Small intestine (tissue), 7 donors: ENCODE measurements around the gene ID1. TPM values are rescaled to one million over a fixed set of nuclear protein-coding genes. Genes with fewer than 3 reads are reported as not detected.

ENCODE experiments used
- DNase-seq, 2 donors: peaks; one replicate each; pipeline versions ENCODE4 v3.0.0 to v3.0.0-alpha.2; 2013
- FAIRE-seq: peaks from 2 replicates; lab custom pipeline; 2012; peaks lifted over from hg19 to GRCh38; lab: Jason Lieb, UNC
- H3K27ac ChIP-seq, 3 donors: one replicate each; pipeline ENCODE4 v1.5.1; 2013; ENCODE audit warnings: low read length in 2 of 3, mild to moderate bottlenecking in 2 of 3, control low read depth in 1 of 3, inconsistent platforms in 1 of 3, low read depth in 1 of 3, moderate library complexity in 1 of 3
- H3K27me3 ChIP-seq, 3 donors: one replicate each; pipeline ENCODE4 v1.6.1; 2013; ENCODE audit warnings: low read length in 3 of 3, inconsistent platforms in 1 of 3; ENCODE audit not compliant: control insufficient read depth in 3 of 3, insufficient read depth in 3 of 3
- H3K36me3 ChIP-seq, 3 donors: one replicate each; pipeline ENCODE4 v1.6.1; 2013; ENCODE audit warnings: low read length in 3 of 3, inconsistent platforms in 1 of 3, low read depth in 1 of 3, mild to moderate bottlenecking in 1 of 3, moderate library complexity in 1 of 3; ENCODE audit not compliant: control insufficient read depth in 3 of 3, insufficient read depth in 2 of 3
- H3K4me1 ChIP-seq, 3 donors: one replicate each; pipeline ENCODE4 v1.6.1; 2013; ENCODE audit warnings: low read length in 2 of 3, inconsistent platforms in 1 of 3, low read depth in 1 of 3, mild to moderate bottlenecking in 1 of 3, moderate library complexity in 1 of 3; ENCODE audit not compliant: control insufficient read depth in 3 of 3, insufficient read depth in 2 of 3
- H3K4me3 ChIP-seq, 3 donors: one replicate each; pipeline ENCODE4 v1.5.1; 2013; ENCODE audit warnings: low read length in 3 of 3, control low read depth in 1 of 3, inconsistent platforms in 1 of 3, low read depth in 1 of 3, mild to moderate bottlenecking in 1 of 3, moderate library complexity in 1 of 3
- H3K9me3 ChIP-seq, 2 donors: one replicate each; pipeline ENCODE4 v1.6.1; 2013; ENCODE audit warnings: low read depth in 1 of 2, low read length in 1 of 2; ENCODE audit not compliant: control insufficient read depth in 2 of 2, insufficient read depth in 1 of 2
- WGBS, 3 donors: extraction: QIAGEN DNeasy Blood & Tissue Kit; methylation state at CpG; one replicate each; pipeline ENCODE4 v1.1.7; 2013; 5-methylcytosine and 5-hydroxymethylcytosine counted together
- polyA plus RNA-seq, 4 donors: library from polyadenylated mRNA; stranded (reverse) in 3 of 4; unstranded in 1 of 4; fragments of 200-250 nt in 3 of 4; fragments of 120-200 nt in 1 of 4; gene quantifications; one replicate each; pipeline versions ENCODE4 v1.2.1 to v1.2.3, GENCODE V29; 2013
- donor health status: healthy with polysubstance abuse.
- donor health status: control.
- donor health status: control.
- donor health status: Bipolar disorder and iron deficiency.
- donor health status: healthy.

ID1 gene
- polyA plus RNA-seq, 4 donors: 215 to 335 (median 277) TPM

GRCh38 chr20:31565699-31566318, 39.3 kb upstream of the ID1 start:
- H3K4me3 ChIP-seq: no peak overlapping the region
- H3K4me1 ChIP-seq: peaks cover 0 to 65% (median 6%) of the 10 kb centered on the region in 3 donors
- DNase-seq: peak in 1 of 2 donors; percentile 86
- peak overlapping the region; percentile 70 to 92 (median 91) for H3K27ac ChIP-seq
- FAIRE-seq: no peak
- no peaks in the 10 kb centered on the region for H3K27me3 ChIP-seq
- 52 to 80% (median 57%) methylated on average over 6 of the region's 6 CpGs for WGBS, 3 donors
- H3K36me3 ChIP-seq: peaks cover 2 to 88% (median 20%) of the 10 kb centered on the region in 3 donors
- H3K9me3 ChIP-seq: no peaks in the 10 kb centered on the region

- peaks cover 0 to 69% (median 6%) of the 10 kb centered on the region in 3 donors for H3K4me1 ChIP-seq
- WGBS, 3 donors: 60 to 94% (median 92%) methylated on average over 1 of the region's 1 CpG
- no peaks in the 10 kb centered on the region for H3K9me3 ChIP-seq
- H3K27me3 ChIP-seq: no peaks in the 10 kb centered on the region
- FAIRE-seq (no peak), DNase-seq (no peak)
- peaks cover 2 to 89% (median 17%) of the 10 kb centered on the region in 3 donors for H3K36me3 ChIP-seq
- H3K27ac ChIP-seq: peak overlapping the region; percentile 70 to 92 (median 91)
- no peak overlapping the region for H3K4me3 ChIP-seq
Observed at GRCh38 chr20:31566319-31566657, 38.8 kb upstream of the ID1 start.

DNA sequence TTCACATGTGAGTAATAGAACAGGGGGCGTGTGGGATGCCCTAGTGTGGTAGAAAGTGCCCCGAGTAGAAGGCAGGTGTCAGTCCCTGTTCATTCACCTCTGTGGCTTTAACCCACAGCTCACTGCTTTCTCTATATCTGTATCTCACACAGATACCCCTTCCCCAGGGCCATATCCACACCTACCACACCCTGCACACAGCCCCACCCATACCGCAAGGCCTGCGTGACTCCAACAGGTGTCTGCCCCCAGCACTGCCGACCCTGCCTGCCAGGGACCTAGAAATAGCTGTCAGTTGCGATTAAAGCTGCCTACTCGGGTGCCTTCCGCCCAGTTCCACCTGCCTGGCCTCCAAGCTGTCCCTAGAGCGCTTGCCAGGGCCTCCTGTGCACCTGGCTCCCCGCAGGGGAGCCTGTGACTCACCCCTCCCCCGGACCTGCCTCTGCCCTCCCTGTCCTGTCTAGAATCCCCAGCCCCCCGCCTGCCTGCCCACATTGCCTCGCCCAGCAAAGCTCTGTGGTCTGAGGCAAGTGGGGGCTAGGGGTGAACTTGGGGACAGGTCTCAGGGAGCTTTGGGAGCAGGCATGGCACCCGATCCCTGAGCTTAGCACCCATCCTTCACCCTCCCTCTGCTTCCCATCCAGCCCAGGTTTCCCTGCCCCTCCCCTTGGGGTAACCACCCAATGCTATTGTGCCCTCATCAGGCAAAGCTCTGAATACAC, 38.3 kb upstream of the ID1 start:
- H3K9me3 ChIP-seq: no peaks in the 10 kb centered on the region
- H3K4me3 ChIP-seq: no peak overlapping the region
- FAIRE-seq: no peak
- peak; percentile 71 to 82 for DNase-seq
- H3K4me1 ChIP-seq: peaks cover 0 to 69% (median 6%) of the 10 kb centered on the region in 3 donors
- H3K27me3 ChIP-seq: no peaks in the 10 kb centered on the region
- peaks cover 2 to 84% (median 13%) of the 10 kb centered on the region in 3 donors for H3K36me3 ChIP-seq
- WGBS, 3 donors: 23 to 52% (median 32%) methylated on average over 12 to 14 of the region's 14 CpGs
- peak overlapping the region; percentile 70 to 92 (median 91) for H3K27ac ChIP-seq

GRCh38 chr20:31567380-31567720, 37.7 kb upstream of the ID1 start:
- Histone ChIP-seq H3K36me3 (peaks cover 2 to 79% (median 13%) of the 10 kb centered on the region in 3 donors), H3K27me3 (no peaks in the 10 kb centered on the region), H3K9me3 (no peaks in the 10 kb centered on the region), H3K4me1 (peaks cover 3 to 72% (median 4%) of the 10 kb centered on the region in 3 donors), H3K27ac (peak overlapping the region in 2 of 3 donors; percentile 91 to 92), H3K4me3 (no peak overlapping the region)
- FAIRE-seq (no peak), DNase-seq (no peak)

GRCh38 chr20:31568041-31568731, 36.9 kb upstream of the ID1 start:
- FAIRE-seq: no peak
- H3K27ac ChIP-seq: peak overlapping the region; percentile 13 to 91 (median 53)
- no peaks in the 10 kb centered on the region for H3K9me3 ChIP-seq
- peaks cover 2 to 70% (median 9%) of the 10 kb centered on the region in 3 donors for H3K36me3 ChIP-seq
- no peaks in the 10 kb centered on the region for H3K27me3 ChIP-seq
- no peak overlapping the region for H3K4me3 ChIP-seq
- DNase-seq: no peak
- H3K4me1 ChIP-seq: peaks cover 2 to 68% (median 6%) of the 10 kb centered on the region in 3 donors
- 84% methylated on average over 21 of the region's 21 CpGs for WGBS, 3 donors

- peak overlapping the region in 2 of 3 donors; percentile 53 to 83 for H3K27ac ChIP-seq
- FAIRE-seq: no peak
Observed at GRCh38 chr20:31568773-31569162, 36.3 kb upstream of the ID1 start.

DNA sequence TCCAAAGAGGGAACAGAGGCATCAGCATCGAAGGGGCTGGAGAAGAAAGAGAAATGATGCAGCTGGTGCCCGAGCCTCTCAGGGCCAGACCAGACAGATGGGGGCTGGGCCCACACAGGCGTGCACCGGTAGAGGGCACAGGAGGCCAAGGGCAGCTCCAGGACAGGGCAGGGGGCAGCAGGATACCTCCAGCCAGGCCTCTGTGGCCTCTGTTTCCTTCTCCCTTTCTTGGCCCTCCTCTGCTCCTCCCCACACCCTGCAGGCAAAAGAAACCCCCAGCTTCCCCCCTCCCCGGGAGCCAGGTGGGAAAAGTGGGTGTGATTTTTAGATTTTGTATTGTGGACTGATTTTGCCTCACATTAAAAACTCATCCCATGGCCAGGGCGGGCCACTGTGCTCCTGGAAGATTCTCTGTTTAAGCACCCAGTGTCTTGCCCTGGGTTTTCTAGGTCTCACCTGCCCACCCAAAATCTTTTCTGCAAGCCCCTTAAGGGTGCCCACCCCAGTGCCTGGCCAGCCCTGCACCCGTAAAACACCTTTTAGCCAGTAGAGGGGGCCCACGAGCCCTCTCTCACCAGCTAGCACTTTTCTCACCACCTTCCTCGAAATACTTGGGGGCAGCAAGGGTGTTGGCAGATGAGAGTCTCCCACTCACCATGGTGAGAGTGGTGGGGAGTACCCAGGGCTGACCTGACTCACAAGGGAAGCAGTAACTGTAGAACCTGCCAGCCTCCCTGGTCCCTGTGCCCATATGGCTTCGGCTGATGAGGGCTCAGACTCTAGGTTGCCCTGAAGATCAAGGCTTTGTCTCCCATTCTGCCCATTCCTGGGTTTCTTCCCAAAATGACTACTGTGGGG, 35.7 kb upstream of the ID1 start:
- DNase-seq (peak; percentile 68 to 80), FAIRE-seq (no peak)
- H3K9me3 ChIP-seq: no peaks in the 10 kb centered on the region
- H3K4me3 ChIP-seq: no peak overlapping the region
- peak overlapping the region; percentile 60 to 84 (median 83) for H3K27ac ChIP-seq
- H3K36me3 ChIP-seq: peaks cover 0 to 58% (median 4%) of the 10 kb centered on the region in 3 donors
- peaks cover 2 to 71% (median 6%) of the 10 kb centered on the region in 3 donors for H3K4me1 ChIP-seq
- no peaks in the 10 kb centered on the region for H3K27me3 ChIP-seq
- 30 to 42% (median 33%) methylated on average over 10 of the region's 10 CpGs for WGBS, 3 donors

More at GRCh38 chr20:31568773-31569162, 36.3 kb upstream of the ID1 start:
- 92 to 95% (median 95%) methylated on average over 4 to 5 of the region's 5 CpGs for WGBS, 3 donors
- Histone ChIP-seq H3K9me3 (no peaks in the 10 kb centered on the region), H3K4me3 (no peak overlapping the region), H3K36me3 (peaks cover 2 to 65% (median 9%) of the 10 kb centered on the region in 3 donors), H3K27me3 (no peaks in the 10 kb centered on the region), H3K4me1 (peaks cover 2 to 70% (median 6%) of the 10 kb centered on the region in 3 donors)
- DNase-seq: no peak
